Measurements from ENCODE around the gene ZNF275.

ZNF275 gene

GRCh38 chrX:153375571-153375970 is 41.6 kb downstream of the ZNF275 start:
- TF ChIP-seq, protein P1, sequence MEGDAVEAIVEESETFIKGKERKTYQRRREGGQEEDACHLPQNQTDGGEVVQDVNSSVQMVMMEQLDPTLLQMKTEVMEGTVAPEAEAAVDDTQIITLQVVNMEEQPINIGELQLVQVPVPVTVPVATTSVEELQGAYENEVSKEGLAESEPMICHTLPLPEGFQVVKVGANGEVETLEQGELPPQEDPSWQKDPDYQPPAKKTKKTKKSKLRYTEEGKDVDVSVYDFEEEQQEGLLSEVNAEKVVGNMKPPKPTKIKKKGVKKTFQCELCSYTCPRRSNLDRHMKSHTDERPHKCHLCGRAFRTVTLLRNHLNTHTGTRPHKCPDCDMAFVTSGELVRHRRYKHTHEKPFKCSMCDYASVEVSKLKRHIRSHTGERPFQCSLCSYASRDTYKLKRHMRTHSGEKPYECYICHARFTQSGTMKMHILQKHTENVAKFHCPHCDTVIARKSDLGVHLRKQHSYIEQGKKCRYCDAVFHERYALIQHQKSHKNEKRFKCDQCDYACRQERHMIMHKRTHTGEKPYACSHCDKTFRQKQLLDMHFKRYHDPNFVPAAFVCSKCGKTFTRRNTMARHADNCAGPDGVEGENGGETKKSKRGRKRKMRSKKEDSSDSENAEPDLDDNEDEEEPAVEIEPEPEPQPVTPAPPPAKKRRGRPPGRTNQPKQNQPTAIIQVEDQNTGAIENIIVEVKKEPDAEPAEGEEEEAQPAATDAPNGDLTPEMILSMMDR (conservative IDR thresholded peaks at IDR 0.05): no peak

DNA sequence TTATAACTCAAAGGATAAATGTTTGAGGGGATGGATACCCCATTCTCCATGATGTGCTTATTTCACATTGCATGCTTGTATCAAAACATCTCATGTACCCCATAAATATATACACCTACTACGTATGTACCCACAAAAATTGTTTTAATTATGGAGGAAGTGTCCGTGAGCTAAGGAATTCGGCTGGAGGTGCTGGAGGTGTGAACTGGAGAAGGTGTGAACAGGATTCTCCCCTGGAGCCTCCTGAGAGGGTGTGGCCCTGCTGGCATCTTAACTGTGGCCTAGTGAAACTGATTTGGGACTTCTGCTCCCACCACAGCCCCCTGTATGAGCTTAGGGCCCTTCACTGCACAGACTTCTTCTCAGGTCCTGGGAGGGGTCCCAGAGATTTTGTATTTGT is 43.8 kb downstream of the ZNF275 start:
- H3K27ac ChIP-seq: peak overlapping the region; percentile 91; the same call in 1 of the 2 replicates
- TF ChIP-seq, protein P1 (conservative IDR thresholded peaks at IDR 0.05): no peak

More at GRCh38 chrX:153375571-153375970, 41.6 kb downstream of the ZNF275 start:
- H3K27ac ChIP-seq: peak overlapping the region; percentile 91

DNA sequence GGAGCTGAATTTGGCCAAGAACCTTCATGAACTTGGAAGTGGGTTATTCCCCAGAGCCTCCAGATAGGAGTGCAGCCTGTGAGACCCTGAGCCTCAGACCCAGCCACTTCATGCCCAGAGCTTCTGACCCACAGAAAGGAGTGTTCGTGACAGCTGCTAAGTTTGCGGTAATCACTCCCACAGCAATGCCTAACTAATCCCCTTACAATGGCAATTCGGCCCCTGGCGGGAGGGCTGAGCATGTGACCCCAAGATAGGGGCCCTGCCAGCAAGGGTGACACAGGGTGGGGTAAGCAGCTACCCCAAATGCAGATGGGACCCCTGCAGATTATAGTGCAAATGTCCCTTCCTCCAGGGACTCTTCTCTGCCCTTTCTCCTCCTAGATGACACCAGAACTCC is 44.7 kb downstream of the ZNF275 start:
- peak overlapping the region; percentile 14; the same call in 1 of the 2 replicates for H3K27ac ChIP-seq
- TF ChIP-seq, protein P1 (conservative IDR thresholded peaks at IDR 0.05): no peak

- TF ChIP-seq, protein P1 (conservative IDR thresholded peaks at IDR 0.05): no peak
- H3K27ac ChIP-seq: peak overlapping the region; percentile 78; the same call in 1 of the 2 replicates
Observed at GRCh38 chrX:153379508-153379907, 45.6 kb downstream of the ZNF275 start.

DNA sequence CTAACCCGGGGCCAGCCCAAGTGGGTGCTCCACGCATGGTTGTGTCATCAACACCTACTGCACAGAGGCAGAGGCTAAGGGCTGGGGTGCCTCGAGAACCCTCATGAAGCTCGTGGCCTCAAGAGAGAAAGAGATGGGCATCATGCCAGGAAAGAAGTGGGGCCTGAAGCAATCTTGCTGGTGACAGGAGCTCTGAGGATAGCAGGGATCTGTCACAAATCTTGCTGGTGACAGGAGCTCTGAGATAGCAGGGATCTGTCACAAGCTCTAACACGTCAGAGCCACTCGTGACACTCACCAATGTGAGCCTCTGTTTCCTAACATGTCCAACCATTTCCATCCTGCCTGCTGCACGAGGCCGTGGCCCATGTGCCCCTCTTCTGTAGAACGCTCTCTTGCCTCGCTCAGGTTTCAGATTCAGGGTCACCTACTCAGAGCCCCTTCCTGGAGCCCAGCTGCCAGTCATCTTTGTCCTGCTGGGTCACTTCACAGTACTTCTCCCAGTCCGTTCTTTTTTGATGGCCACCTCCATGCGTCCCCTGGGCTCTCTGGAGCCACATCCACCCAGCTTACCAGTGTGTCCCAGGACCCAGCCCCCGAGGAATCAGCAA is 46.1 kb downstream of the ZNF275 start:
- TF ChIP-seq, protein P1 (conservative IDR thresholded peaks at IDR 0.05): no peak
- peak overlapping the region; percentile 78; the same call in 1 of the 2 replicates for H3K27ac ChIP-seq

GRCh38 chrX:153380691-153381090 is 46.7 kb downstream of the ZNF275 start:
- peak overlapping the region; percentile 78 for H3K27ac ChIP-seq
- TF ChIP-seq, protein P1 (conservative IDR thresholded peaks at IDR 0.05): no peak

- TF ChIP-seq, protein P1 (conservative IDR thresholded peaks at IDR 0.05): peak; percentile 49
- peak overlapping the region; percentile 78 for H3K27ac ChIP-seq
Observed at GRCh38 chrX:153381684-153382532, 48.0 kb downstream of the ZNF275 start.

Measured in VCaP (cell line).